Mucosa of stomach (tissue), 1 donor: ENCODE data around the gene PHF10.

Experiments used
- H3K27me3 ChIP-seq: one replicate; pipeline ENCODE4 v1.7.0; 2013; ENCODE audit warnings: mild to moderate bottlenecking, low read length; ENCODE audit not compliant: control insufficient read depth, insufficient read depth
- H3K36me3 ChIP-seq: one replicate; pipeline ENCODE4 v1.7.0; 2013; ENCODE audit warnings: low read length; ENCODE audit not compliant: control insufficient read depth, insufficient read depth
- H3K4me1 ChIP-seq: one replicate; pipeline ENCODE4 v1.7.0; 2013; ENCODE audit warnings: mild to moderate bottlenecking, low read length; ENCODE audit not compliant: control insufficient read depth, insufficient read depth
- H3K4me3 ChIP-seq: one replicate; pipeline ENCODE4 v1.7.0; 2013; ENCODE audit warnings: low read length
- H3K9ac ChIP-seq: one replicate; pipeline ENCODE4 v1.7.0; 2013; ENCODE audit warnings: mild to moderate bottlenecking, low read length, moderate library complexity
- H3K9me3 ChIP-seq: one replicate; pipeline ENCODE4 v1.7.0; 2013; ENCODE audit warnings: mild to moderate bottlenecking, low read length, moderate library complexity; ENCODE audit not compliant: control insufficient read depth
- donor health status: Pancreatic carcinoma.

PHF10 gene

GRCh38 chr6:169741344-169741743 is 17.0 kb upstream of the PHF10 start:
- no peaks in the 10 kb centered on the region for H3K9me3 ChIP-seq
- no peaks in the 10 kb centered on the region for H3K4me1 ChIP-seq
- H3K36me3 ChIP-seq, result no peaks in the 10 kb centered on the region
- no peaks in the 10 kb centered on the region for H3K27me3 ChIP-seq
- no peak overlapping the region for H3K9ac ChIP-seq
- H3K4me3 ChIP-seq, result no peak overlapping the region

- Histone ChIP-seq H3K9me3 (no peaks in the 10 kb centered on the region), H3K9ac (no peak overlapping the region), H3K4me3 (no peak overlapping the region), H3K4me1 (no peaks in the 10 kb centered on the region), H3K27me3 (no peaks in the 10 kb centered on the region), H3K36me3 (no peaks in the 10 kb centered on the region)
Observed at GRCh38 chr6:169738976-169739529, 14.8 kb upstream of the PHF10 start.

DNA sequence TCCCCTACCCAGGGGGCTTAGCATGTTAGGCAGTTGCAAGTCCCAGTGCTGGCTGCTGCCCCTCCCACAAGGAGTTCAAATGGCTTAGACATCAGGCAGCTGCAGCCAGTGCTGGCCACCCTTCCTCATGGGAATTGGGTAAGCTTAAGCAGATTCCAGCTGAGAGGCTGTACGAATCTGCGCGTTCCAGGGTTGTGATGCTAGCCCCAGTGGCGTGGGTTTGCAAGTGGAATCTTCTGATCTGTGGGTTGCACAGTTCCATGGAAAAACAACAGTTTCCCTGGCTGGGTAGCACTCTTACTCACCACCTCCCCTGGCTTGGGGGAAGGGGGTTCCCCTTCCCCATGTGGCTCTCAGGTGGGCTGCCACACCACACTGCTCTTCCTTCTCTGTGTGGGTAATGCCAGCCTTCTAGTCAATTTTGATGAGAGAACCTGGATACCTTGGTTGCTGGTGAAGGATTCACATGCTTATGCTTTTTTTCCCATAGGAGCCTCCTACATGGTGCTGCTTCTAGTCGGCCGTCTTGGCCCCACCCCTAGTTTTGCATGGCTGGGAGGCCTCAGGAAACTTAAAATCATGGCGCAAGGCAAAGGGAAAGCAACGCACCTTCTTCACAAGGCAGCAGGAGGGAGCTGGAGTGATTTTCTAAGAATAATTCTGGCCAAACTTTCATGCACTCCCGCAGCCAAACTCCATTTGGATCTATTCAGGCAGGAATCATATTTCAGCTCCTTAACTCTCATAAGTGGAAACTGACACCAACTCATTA is 14.1 kb upstream of the PHF10 start:
- no peaks in the 10 kb centered on the region for H3K27me3 ChIP-seq
- H3K36me3 ChIP-seq, result no peaks in the 10 kb centered on the region
- H3K4me3 ChIP-seq, result no peak overlapping the region
- H3K9ac ChIP-seq, result no peak overlapping the region
- H3K9me3 ChIP-seq, result no peaks in the 10 kb centered on the region
- H3K4me1 ChIP-seq, result no peaks in the 10 kb centered on the region

GRCh38 chr6:169729961-169730360 is 5.7 kb upstream of the PHF10 start:
- H3K27me3 ChIP-seq, result no peaks in the 10 kb centered on the region
- H3K4me3 ChIP-seq, result no peak overlapping the region
- no peak overlapping the region for H3K9ac ChIP-seq
- H3K9me3 ChIP-seq, result no peaks in the 10 kb centered on the region
- no peaks in the 10 kb centered on the region for H3K36me3 ChIP-seq
- H3K4me1 ChIP-seq, result peaks cover 13% of the 10 kb centered on the region

- no peak overlapping the region for H3K9ac ChIP-seq
- H3K4me3 ChIP-seq, result no peak overlapping the region
- peaks cover 15% of the 10 kb centered on the region for H3K4me1 ChIP-seq
Observed at GRCh38 chr6:169726963-169727362, 2.7 kb upstream of the PHF10 start.

GRCh38 chr6:169726049-169726400 is 1.7 kb upstream of the PHF10 start:
- peaks cover 15% of the 10 kb centered on the region for H3K4me1 ChIP-seq
- H3K9ac ChIP-seq, result no peak overlapping the region
- H3K4me3 ChIP-seq, result no peak overlapping the region
- H3K36me3 ChIP-seq, result no peaks in the 10 kb centered on the region
- no peaks in the 10 kb centered on the region for H3K9me3 ChIP-seq
- no peaks in the 10 kb centered on the region for H3K27me3 ChIP-seq

More at GRCh38 chr6:169726963-169727362, 2.7 kb upstream of the PHF10 start:
- Histone ChIP-seq H3K9me3 (no peaks in the 10 kb centered on the region), H3K27me3 (no peaks in the 10 kb centered on the region), H3K36me3 (no peaks in the 10 kb centered on the region)

DNA sequence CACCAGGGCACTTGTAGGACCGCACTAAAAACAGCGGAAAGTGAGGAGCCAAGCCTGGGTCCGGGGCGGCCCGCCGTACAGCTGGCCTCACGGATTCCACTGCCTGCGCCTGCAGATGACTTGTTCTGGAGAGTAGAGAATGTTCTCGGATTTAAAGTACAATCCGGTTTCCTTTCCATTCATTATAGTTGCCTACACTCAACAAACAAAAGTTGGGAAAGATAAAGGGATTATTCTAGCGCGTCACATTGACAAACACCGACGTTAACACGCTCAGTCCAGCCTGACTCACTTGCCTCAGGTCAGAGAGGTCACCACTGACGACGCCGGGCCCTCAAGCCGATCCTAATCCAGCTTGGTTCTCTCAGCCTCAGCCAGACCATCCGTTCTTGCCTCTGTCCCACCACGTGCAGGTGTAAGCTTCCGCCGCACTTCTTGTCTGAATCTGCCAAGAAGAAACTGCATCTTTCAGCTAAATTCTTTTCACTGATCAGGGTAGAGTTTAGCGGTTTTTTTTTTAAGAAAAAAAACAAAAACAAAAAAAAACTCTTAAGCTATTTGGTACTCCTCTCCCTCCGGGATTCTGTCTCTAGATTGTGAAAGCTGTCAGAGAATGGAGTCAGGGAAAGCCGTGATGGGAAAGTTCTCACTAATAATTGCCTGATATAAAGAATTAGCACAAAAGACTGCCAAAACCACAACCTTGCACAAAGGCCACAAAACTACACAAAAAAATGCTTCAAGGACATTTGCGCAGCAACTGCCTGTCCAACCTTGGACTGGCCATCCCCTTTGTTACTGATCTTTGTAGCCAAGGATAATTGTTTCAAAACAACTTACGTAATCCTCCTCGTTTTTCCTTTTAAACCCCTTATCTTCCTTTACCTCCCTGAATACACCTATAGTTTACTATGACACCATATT is 1.1 kb upstream of the PHF10 start:
- H3K27me3 ChIP-seq, result no peaks in the 10 kb centered on the region
- H3K4me3 ChIP-seq, result peak overlapping the region; percentile 18
- no peaks in the 10 kb centered on the region for H3K9me3 ChIP-seq
- H3K9ac ChIP-seq, result peak overlapping the region; percentile 71
- no peaks in the 10 kb centered on the region for H3K36me3 ChIP-seq
- peaks cover 15% of the 10 kb centered on the region for H3K4me1 ChIP-seq

DNA sequence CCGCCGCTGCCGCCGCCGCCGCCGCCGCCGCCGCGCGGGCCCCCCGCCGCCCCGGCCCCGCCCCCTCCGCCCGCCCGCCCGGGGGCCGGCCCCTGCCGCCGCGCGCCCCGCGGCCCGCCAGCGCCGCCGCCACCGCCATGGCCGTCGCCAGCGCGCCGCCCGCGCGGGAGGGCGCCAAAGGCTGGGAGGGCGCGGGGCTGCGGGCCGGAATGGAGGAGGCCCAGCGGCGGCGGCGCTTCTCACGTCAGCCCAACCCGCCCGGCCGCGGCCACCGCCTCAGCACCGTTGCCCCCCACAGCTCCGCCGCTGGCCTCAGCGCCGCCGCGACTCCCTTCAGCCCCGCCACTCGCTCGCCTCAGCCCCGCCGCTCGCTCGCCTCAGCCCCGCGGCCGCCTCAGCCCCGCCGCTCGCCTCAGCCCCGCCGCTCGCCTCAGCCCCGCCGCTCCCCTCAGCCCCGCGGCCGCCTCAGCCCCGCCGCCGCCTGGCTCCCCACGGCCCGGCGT is 258 bp downstream of the PHF10 start:
- no peaks in the 10 kb centered on the region for H3K9me3 ChIP-seq
- no peaks in the 10 kb centered on the region for H3K36me3 ChIP-seq
- H3K4me3 ChIP-seq, result no peak overlapping the region
- H3K9ac ChIP-seq, result no peak overlapping the region
- H3K4me1 ChIP-seq, result peaks cover 15% of the 10 kb centered on the region
- H3K27me3 ChIP-seq, result no peaks in the 10 kb centered on the region

- no peaks in the 10 kb centered on the region for H3K36me3 ChIP-seq
- peak overlapping the region; percentile 82 for H3K9ac ChIP-seq
- H3K27me3 ChIP-seq, result no peaks in the 10 kb centered on the region
- H3K4me1 ChIP-seq, result peaks cover 15% of the 10 kb centered on the region
- no peaks in the 10 kb centered on the region for H3K9me3 ChIP-seq
- peak overlapping the region; percentile 60 for H3K4me3 ChIP-seq
Observed at GRCh38 chr6:169723200-169723909, 945 bp downstream of the PHF10 start.

DNA sequence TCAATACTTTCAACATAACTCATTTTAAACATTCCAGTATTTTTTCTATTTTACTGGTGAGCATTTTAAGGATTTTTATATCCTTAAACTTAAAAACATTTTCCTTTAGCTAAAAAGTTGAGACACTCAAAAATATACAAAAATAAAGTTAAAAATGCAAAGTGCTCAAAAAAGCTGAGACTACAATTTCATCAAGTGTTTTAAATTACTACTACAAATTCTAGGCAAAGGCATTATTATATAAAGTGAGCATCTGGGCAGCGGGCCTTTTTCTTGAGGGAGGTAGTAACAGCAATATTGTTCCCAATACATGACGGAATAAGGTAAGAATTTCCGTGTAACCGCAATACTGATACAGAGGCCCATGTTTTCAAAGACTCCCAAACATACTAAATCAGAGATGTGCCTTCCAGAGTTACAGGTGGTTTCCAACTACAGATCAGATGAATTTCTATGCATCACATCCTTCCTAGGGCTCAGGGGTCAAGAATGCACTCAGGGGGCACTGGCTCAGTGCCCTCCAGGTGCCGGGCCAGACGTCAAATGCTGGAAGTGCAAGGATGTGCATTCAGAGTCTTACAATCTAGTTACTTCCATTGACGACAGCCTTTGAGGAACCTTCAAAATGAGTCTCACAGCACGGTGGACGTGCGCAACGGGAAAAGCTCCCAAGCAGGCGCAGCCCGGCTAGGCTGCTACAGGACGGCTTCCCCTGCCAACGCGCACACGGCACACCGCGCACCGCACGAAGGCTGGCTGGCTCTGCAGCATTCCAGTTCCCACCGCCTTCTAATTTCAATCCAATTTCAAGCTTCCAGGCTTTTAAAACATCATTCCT is 1.7 kb downstream of the PHF10 start:
- H3K9me3 ChIP-seq, result no peaks in the 10 kb centered on the region

More for the DNA sequence above, 1.7 kb downstream of the PHF10 start:
- H3K27me3 ChIP-seq, result no peaks in the 10 kb centered on the region
- no peaks in the 10 kb centered on the region for H3K36me3 ChIP-seq
- H3K4me1 ChIP-seq, result peaks cover 15% of the 10 kb centered on the region
- H3K9ac ChIP-seq, result peak overlapping the region; percentile 82
- H3K4me3 ChIP-seq, result peak overlapping the region; percentile 60
